CD14-positive monocyte (primary cell): ENCODE results near the gene PDE4D. TPM values are rescaled to one million over a fixed set of nuclear protein-coding genes. Genes with fewer than 3 reads are reported as not detected.

Experiments used
- DNase-seq, 3 donors: peaks; one replicate each; pipeline ENCODE4 v3.0.0-alpha.2; 2011 to 2022
- H2AFZ ChIP-seq: 2 replicates; pipeline ENCODE4 v1.6.0; 2012; ENCODE audit warnings: mild to moderate bottlenecking, low read depth, low read length, inconsistent platforms; ENCODE audit not compliant: insufficient read depth, poor library complexity, severe bottlenecking
- H3K27ac ChIP-seq, 2 donors: 1 replicate in 1 of 2; 2 replicates in 1 of 2; pipeline ENCODE4 v1.5.1; 2012 to 2013; ENCODE audit warnings: low read length in 2 of 2, control low read depth in 1 of 2, inconsistent platforms in 1 of 2, low read depth in 1 of 2, mild to moderate bottlenecking in 1 of 2
- H3K27me3 ChIP-seq, 2 donors: one replicate each; pipeline versions ENCODE4 v1.6.0 to v1.6.1; 2011 to 2013; ENCODE audit warnings: low read length in 2 of 2; ENCODE audit not compliant: control insufficient read depth in 2 of 2, insufficient read depth in 2 of 2
- H3K36me3 ChIP-seq, 2 donors: replicated peaks in 1 of 2; 1 replicate in 1 of 2; 2 replicates in 1 of 2; pipeline versions ENCODE4 v1.5.1 to v1.6.1; 2012 to 2013; ENCODE audit warnings: low read length in 2 of 2, control low read depth in 1 of 2, inconsistent platforms in 1 of 2, mild to moderate bottlenecking in 1 of 2; ENCODE audit not compliant: insufficient read depth in 2 of 2, control insufficient read depth in 1 of 2
- H3K4me1 ChIP-seq, 2 donors: 1 replicate in 1 of 2; 2 replicates in 1 of 2; pipeline versions ENCODE4 v1.5.1 to v1.6.1; 2012 to 2013; ENCODE audit warnings: low read length in 2 of 2, control low read depth in 1 of 2, inconsistent platforms in 1 of 2, mild to moderate bottlenecking in 1 of 2, moderate library complexity in 1 of 2; ENCODE audit not compliant: insufficient read depth in 2 of 2, control insufficient read depth in 1 of 2
- H3K4me2 ChIP-seq: replicated peaks from 2 replicates; pipeline ENCODE3; 2012; ENCODE audit warnings: low read length, moderate library complexity, mild to moderate bottlenecking; ENCODE audit not compliant: poor library complexity, severe bottlenecking; ENCODE audit errors: extremely low read depth
- H3K4me3 ChIP-seq, 3 experiments: fragments of 200-600 bp in 1 of 3; sonication (generic) in 1 of 3; replicated peaks in 1 of 3; 1 replicate in 2 of 3; 2 replicates in 1 of 3; pipeline ENCODE4 v1.5.1; 2011 to 2013; ENCODE audit warnings: low read length in 3 of 3, mild to moderate bottlenecking in 3 of 3, control low read depth in 2 of 3, low read depth in 2 of 3, inconsistent platforms in 1 of 3, moderate library complexity in 1 of 3
- H3K79me2 ChIP-seq: 2 replicates; pipeline ENCODE4 v1.6.0; 2012; ENCODE audit warnings: mild to moderate bottlenecking, control low read depth, inconsistent platforms, low read length, moderate library complexity; ENCODE audit not compliant: insufficient read depth
- H3K9ac ChIP-seq: 2 replicates; pipeline ENCODE4 v1.6.0; 2017; ENCODE audit warnings: low read length, mild to moderate bottlenecking; ENCODE audit not compliant: insufficient read depth, poor library complexity, severe bottlenecking
- H3K9me3 ChIP-seq, 2 donors: replicated peaks in 1 of 2; 1 replicate in 1 of 2; 2 replicates in 1 of 2; pipeline versions ENCODE4 v1.5.1 to v1.6.1; 2012 to 2013; ENCODE audit warnings: low read length in 2 of 2, control low read depth in 1 of 2; ENCODE audit not compliant: control insufficient read depth in 1 of 2, insufficient read depth in 1 of 2
- H4K20me1 ChIP-seq: 2 replicates; pipeline ENCODE4 v1.6.0; 2012; ENCODE audit warnings: mild to moderate bottlenecking, low read length, control low read depth, moderate library complexity; ENCODE audit not compliant: insufficient read depth
- H3K27ac Mint-ChIP-seq, 7 donors: one replicate each; pipeline ENCODE4 v1.8.0; 2020; ENCODE audit warnings: mild to moderate bottlenecking in 7 of 7, mixed read lengths in 7 of 7, moderate library complexity in 6 of 7, inconsistent platforms in 2 of 7
- H3K27me3 Mint-ChIP-seq, 3 donors: one replicate each; pipeline ENCODE4 v1.8.0; 2021 to 2022; ENCODE audit warnings: low read depth in 3 of 3, mild to moderate bottlenecking in 3 of 3, mixed read lengths in 3 of 3, moderate library complexity in 3 of 3, inconsistent platforms in 1 of 3
- H3K36me3 Mint-ChIP-seq, 2 donors: one replicate each; pipeline ENCODE4 v1.8.0; 2020; ENCODE audit warnings: mixed read lengths in 2 of 2, inconsistent platforms in 1 of 2, mild to moderate bottlenecking in 1 of 2
- H3K4me1 Mint-ChIP-seq: one replicate; pipeline ENCODE4 v1.8.0; 2020; ENCODE audit warnings: mild to moderate bottlenecking, mixed read lengths
- H3K4me3 Mint-ChIP-seq, 2 donors: one replicate each; pipeline ENCODE4 v1.8.0; 2020; ENCODE audit warnings: mild to moderate bottlenecking in 2 of 2, mixed read lengths in 2 of 2, moderate library complexity in 1 of 2
- H3K9me3 Mint-ChIP-seq, 7 donors: one replicate each; pipeline ENCODE4 v1.8.0; 2020 to 2022; ENCODE audit warnings: mixed read lengths in 7 of 7, mild to moderate bottlenecking in 6 of 7, moderate library complexity in 6 of 7, inconsistent platforms in 2 of 7
- WGBS: methylation state at CpG from one replicate; pipeline ENCODE4 v1.1.5; 2013; ENCODE audit warnings: missing lambda C conversion rate; ENCODE audit not compliant: insufficient coverage; 5-methylcytosine and 5-hydroxymethylcytosine counted together
- intact Hi-C, 2 donors: fragments of 100-400 bp; cut with micrococcal nuclease; formaldehyde crosslinking; loops; one replicate each; pipeline versions ENCODE4 v1.15.0 to v1.15.1; 2023
- polyA plus RNA-seq, 3 donors: library from polyadenylated mRNA; depleted of rRNA in 1 of 3; unstranded in 2 of 3; stranded (reverse) in 1 of 3; fragments of 300-500 nt in 2 of 3; fragments of >200 nt in 1 of 3; fragmentation: Illumina TruSeq in 2 of 3; gene quantifications; 1 replicate in 2 of 3; 2 replicates in 1 of 3; pipeline ENCODE4 v1.2.3, GENCODE V29; 2012 to 2021
- TF ChIP-seq, protein P1 (sequence below): fragments of 200-600 bp; IDR thresholded peaks from one replicate; pipeline ENCODE4 v1.8.0; 2022; ENCODE audit warnings: antibody characterized with exemption, mild to moderate bottlenecking

Gene PDE4D
- polyA plus RNA-seq, 3 donors: 1.9 to 3.4 (median 2.8) TPM

DNA sequence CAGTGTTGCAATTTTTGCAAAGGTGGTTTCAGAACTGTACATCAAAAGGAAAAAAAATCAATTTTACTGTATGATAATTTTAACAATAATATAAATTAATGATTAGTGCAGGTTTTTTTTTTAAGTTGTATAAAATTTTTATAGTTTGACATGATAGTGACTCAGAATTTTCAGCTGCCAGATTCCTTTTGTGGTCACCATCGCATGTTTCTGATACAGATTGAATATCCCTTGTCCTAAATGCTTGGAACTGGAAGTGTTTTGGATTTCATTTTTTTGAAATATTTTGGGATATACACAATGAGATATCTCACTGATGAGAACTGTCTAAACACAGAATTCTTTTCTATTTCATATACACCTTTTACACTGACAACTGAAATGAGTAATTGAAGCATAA, 949.3 kb downstream of the PDE4D start:
- H4K20me1 ChIP-seq: no peaks in the 10 kb centered on the region
- H3K9ac ChIP-seq: no peak overlapping the region
- no peak overlapping the region for H3K4me2 ChIP-seq
- no peak overlapping the region for H3K4me3 ChIP-seq
- intact Hi-C loops: no loop called here
- H3K27ac ChIP-seq: no peak overlapping the region
- H3K79me2 ChIP-seq: no peaks in the 10 kb centered on the region
- H3K27ac Mint-ChIP-seq: no peak overlapping the region
- no peaks in the 10 kb centered on the region for H3K27me3 ChIP-seq
- no peaks in the 10 kb centered on the region for H3K36me3 ChIP-seq
- no peaks in the 10 kb centered on the region for H3K4me1 Mint-ChIP-seq
- H3K9me3 ChIP-seq: peaks cover 0 to 4% of the 10 kb centered on the region in 2 donors
- no peaks in the 10 kb centered on the region for H3K36me3 Mint-ChIP-seq
- WGBS: no CpG with 5 or more reads among the region's 1 CpG
- DNase-seq: no peak
- no peaks in the 10 kb centered on the region for H3K4me1 ChIP-seq
- no peak overlapping the region for H3K4me3 Mint-ChIP-seq
- H3K9me3 Mint-ChIP-seq: peaks cover 2 to 9% (median 5%) of the 10 kb centered on the region in 7 donors
- H2AFZ ChIP-seq: no peak overlapping the region
- TF ChIP-seq, protein P1, sequence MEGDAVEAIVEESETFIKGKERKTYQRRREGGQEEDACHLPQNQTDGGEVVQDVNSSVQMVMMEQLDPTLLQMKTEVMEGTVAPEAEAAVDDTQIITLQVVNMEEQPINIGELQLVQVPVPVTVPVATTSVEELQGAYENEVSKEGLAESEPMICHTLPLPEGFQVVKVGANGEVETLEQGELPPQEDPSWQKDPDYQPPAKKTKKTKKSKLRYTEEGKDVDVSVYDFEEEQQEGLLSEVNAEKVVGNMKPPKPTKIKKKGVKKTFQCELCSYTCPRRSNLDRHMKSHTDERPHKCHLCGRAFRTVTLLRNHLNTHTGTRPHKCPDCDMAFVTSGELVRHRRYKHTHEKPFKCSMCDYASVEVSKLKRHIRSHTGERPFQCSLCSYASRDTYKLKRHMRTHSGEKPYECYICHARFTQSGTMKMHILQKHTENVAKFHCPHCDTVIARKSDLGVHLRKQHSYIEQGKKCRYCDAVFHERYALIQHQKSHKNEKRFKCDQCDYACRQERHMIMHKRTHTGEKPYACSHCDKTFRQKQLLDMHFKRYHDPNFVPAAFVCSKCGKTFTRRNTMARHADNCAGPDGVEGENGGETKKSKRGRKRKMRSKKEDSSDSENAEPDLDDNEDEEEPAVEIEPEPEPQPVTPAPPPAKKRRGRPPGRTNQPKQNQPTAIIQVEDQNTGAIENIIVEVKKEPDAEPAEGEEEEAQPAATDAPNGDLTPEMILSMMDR: no peak
- H3K27me3 Mint-ChIP-seq: no peaks in the 10 kb centered on the region

DNA sequence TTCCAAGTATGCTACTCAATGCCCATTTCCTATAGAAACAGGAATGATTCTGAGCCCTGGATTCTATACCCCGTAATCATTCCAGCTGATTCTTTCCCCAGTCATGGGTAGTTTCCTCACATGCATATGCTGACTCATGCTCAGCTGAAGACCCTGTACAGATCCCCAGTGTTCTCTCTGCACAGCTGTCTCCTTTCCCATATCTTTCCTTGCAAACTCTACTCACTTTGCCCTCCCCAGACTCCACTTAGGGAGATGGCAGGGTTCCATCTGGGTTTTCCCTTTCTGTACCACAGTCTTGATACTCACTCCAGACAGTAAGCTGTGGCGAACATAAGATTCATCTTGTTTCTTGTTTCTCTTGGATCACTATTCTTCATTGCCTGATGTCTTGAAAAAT, 953.1 kb downstream of the PDE4D start:
- no peak overlapping the region for H3K4me3 ChIP-seq
- H2AFZ ChIP-seq: no peak overlapping the region
- no peak for DNase-seq
- H3K36me3 Mint-ChIP-seq: no peaks in the 10 kb centered on the region
- no peak overlapping the region for H3K27ac Mint-ChIP-seq
- no peak overlapping the region for H3K4me2 ChIP-seq
- H3K9me3 Mint-ChIP-seq: peaks cover 4 to 14% (median 8%) of the 10 kb centered on the region in 7 donors
- intact Hi-C loops: no loop called here
- H3K27me3 Mint-ChIP-seq: peaks cover 0 to 2% (median 0%) of the 10 kb centered on the region in 3 donors
- H3K4me3 Mint-ChIP-seq: peak overlapping the region in 1 of 2 donors; percentile 6
- no peaks in the 10 kb centered on the region for H3K27me3 ChIP-seq
- 40% methylated on average over 1 of the region's 2 CpGs for WGBS
- no peak overlapping the region for H3K9ac ChIP-seq
- no peaks in the 10 kb centered on the region for H3K4me1 Mint-ChIP-seq
- H3K36me3 ChIP-seq: no peaks in the 10 kb centered on the region
- H3K4me1 ChIP-seq: no peaks in the 10 kb centered on the region
- H4K20me1 ChIP-seq: no peaks in the 10 kb centered on the region
- TF ChIP-seq, protein P1: no peak
- peaks cover 0 to 6% of the 10 kb centered on the region in 2 donors for H3K9me3 ChIP-seq
- no peaks in the 10 kb centered on the region for H3K79me2 ChIP-seq
- H3K27ac ChIP-seq: no peak overlapping the region
